GM20000 (cell line): ENCODE data around the gene FAM184B.

Experiments
- DNase-seq: peaks from one replicate; pipeline ENCODE4 v3.0.0; 2012; ENCODE audit warnings: low spot score
- TF ChIP-seq, protein P1 (sequence below): IDR thresholded peaks from 2 replicates; pipeline ENCODE4 v1.5.1; 2012; ENCODE audit warnings: mild to moderate bottlenecking, control low read depth; ENCODE audit errors: extremely low read depth, missing control alignments

FAM184B gene

DNA sequence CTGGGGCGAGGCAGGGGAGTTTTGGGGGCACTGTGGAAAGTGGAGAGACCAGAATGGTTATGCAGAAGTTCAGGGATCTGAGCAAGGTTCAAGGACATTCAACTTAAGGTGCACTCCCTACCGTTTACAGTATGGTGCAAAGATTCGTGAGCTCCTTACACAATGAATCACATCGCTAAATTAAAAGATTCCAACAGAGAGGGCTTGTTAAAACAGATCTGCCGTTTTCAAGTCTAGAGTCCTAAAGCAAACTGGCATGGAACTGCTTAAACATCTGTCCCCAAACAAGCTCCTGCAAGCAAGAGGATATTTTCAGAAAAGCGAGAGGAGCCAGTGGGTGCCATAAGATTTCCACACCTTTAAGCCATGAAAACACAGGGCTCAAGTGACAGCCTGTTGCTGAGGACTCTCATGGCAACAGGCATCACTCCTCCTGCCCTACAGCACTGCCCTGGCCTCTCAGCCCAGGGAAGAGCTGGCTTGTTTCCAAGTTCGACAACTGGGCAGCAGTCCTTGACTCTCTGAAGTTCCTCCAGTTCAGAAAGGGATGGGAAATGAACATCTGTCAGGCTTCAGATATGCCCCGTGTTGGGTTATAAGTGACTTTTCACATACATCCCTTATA is 10.0 kb downstream of the FAM184B start:
- TF ChIP-seq, protein P1, sequence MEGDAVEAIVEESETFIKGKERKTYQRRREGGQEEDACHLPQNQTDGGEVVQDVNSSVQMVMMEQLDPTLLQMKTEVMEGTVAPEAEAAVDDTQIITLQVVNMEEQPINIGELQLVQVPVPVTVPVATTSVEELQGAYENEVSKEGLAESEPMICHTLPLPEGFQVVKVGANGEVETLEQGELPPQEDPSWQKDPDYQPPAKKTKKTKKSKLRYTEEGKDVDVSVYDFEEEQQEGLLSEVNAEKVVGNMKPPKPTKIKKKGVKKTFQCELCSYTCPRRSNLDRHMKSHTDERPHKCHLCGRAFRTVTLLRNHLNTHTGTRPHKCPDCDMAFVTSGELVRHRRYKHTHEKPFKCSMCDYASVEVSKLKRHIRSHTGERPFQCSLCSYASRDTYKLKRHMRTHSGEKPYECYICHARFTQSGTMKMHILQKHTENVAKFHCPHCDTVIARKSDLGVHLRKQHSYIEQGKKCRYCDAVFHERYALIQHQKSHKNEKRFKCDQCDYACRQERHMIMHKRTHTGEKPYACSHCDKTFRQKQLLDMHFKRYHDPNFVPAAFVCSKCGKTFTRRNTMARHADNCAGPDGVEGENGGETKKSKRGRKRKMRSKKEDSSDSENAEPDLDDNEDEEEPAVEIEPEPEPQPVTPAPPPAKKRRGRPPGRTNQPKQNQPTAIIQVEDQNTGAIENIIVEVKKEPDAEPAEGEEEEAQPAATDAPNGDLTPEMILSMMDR = no peak
- no peak for DNase-seq

DNA sequence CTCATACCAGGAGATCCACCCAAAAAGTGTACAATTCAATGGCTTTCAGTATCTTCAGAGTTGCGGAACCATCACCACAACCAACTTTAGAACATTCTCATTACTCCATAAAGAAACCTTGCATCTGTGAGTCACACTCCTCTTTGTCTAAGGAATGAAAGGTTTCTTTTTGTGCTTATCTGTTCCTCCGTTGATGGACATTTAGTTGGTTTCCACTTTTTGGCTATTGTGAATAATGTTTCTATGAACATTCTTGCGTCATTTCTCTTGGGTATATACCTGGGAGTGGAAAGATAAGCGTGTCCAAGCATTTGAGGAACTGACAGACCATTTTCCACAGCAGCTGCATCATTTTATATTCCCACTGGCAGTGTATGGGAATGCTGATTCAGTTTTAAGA is 10.6 kb downstream of the FAM184B start:
- DNase-seq = no peak
- TF ChIP-seq, protein P1 = no peak

DNA sequence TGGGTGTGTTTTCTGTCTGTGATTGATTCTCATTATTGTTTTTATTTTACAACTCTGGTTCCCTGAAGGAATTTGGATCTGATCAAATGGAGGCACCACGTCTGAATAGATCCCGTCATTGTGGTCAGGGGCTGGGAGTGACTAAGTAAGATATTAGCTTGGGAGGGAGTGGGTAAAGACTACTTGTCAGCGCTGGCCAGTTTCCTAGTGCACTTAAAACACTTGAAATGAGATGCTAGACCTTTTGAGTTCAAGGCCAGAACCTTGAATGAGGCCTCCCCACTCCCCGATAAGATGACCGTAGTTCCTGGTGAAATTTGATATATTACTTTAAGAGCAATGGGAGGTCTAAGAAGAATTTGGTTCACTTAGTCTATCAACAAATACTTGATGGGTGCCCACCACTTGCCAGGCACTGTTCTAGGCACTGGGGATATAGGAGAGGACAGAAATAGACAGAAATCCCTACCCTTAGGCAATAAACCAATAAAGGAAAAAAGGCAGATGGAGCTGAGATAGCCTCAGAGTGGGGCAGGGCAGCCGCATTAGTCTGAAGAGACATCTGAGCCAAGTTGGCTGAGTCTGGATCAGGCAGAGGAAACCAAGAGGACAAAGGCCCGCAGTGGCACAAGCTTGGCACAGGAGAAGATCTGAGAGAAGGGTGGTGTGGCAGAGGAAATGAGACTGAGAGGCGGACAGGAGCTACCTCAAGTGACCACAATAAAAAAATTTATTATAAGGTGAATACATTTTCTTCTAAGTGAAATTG is 11.8 kb downstream of the FAM184B start:
- TF ChIP-seq, protein P1 = no peak
- no peak for DNase-seq

DNA sequence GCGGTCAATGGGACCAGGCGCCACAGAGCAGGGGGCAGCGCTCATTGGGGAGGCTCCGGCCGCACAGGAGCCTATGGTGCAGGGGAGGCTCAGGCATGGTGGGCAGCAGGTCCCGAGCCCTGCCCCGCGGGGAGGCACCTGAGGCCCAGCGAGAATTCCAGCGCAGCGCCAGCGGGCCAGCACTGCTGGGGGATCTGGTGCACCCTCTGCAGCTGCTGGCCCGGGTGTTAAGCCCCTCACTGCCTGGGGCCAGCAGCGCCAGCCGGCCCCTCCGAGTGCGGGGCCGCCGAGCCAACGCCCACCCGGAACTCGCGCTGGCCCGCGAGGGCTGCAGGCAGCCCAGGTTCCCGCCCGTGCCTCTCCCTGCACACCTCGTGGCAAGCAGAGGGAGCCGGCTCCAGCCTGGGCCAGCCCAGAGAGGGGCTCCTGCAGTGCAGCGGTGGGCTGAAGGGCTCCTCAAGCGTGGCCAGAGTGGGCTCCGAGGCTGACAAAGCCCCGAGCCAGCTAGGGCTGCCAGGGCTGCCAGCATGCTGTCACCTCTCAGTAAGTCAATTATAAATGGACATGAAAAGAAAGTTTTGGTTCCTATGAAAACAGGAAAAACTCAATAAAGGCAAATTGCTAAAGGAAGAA is 14.5 kb downstream of the FAM184B start:
- TF ChIP-seq, protein P1 = no peak
- DNase-seq = no peak

DNA sequence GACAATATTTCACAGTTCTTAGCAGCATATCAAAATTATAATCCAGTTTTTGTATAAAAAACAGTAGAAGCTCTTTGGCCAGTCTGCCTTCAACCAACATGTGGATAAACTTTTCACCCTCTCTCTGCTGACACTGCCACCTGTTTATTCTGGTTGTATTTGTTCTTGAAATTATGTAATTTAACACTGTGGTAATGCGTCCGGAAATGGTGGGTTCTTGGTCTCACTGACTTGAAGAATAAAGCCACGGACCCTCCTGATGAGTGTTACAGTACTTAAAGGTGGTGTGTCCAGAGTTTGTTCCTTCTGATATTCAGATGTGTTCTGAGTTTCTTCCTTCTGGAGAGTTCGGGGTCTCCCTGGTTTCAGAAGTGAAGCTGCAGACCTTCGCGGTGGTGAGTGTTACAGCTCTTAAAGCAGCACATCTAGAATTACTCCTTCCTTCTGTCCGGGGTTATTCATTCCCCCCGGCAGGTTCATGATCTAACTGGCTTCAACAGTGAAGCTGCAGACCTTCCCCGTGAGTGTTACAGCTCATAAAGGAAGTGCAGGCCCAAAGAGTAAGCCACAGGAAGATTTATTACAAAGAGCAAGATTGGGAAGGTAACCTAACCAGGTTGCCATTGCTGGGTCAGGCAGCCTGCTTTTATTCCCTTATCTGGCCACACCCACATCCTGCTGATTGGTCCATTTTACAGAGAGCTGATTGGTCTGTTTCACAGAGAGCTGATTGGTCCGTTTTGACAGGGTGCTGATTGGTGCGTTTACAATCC is 15.7 kb downstream of the FAM184B start:
- TF ChIP-seq, protein P1 = no peak
- DNase-seq = no peak

DNA sequence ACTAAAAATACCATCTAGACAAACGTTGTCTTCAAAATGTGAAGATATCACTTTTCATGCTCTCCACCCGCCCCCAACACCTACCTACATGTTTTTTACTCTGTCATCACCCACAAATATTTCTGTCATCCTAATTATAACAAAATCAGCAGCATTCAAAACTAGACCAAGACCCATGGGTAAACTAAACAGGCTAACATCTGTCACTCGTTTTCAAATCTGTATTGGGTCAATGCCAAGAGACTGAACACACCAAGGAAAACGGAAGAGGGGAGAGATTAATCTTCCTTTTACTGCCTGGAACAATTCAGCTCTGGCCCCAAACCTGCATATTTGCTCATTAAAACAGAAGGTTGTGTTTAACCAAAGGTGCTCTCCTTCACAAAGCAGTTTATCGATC is 17.5 kb downstream of the FAM184B start:
- DNase-seq = no peak
- TF ChIP-seq, protein P1 = no peak
